GM19043 (cell line): ENCODE data around the gene FIGNL1.

Source experiments
- ATAC-seq: cut with Tn5 transposase; IDR thresholded peaks from one replicate; pipeline ENCODE4 v1.9.1; 2021; ENCODE audit warnings: low read depth; ENCODE audit not compliant: unreplicated experiment

Gene FIGNL1

GRCh38 chr7:50449881-50450589, at the start of gene FIGNL1:
Gene FIGNL1, minus strand, starts transcription at chr7:50450350. Its CDS starts 3,063 bp downstream, at chr7:50447287.
- ATAC-seq, result peak; percentile 81

- no peak for ATAC-seq
Measured at GRCh38 chr7:50499092-50499491, 48.9 kb upstream of the FIGNL1 start.

GRCh38 chr7:50497968-50498367, 47.8 kb upstream of the FIGNL1 start:
- ATAC-seq, result no peak

GRCh38 chr7:50497068-50497642, 47.0 kb upstream of the FIGNL1 start:
- ATAC-seq, result no peak

- no peak for ATAC-seq
Measured at GRCh38 chr7:50496569-50496968, 46.4 kb upstream of the FIGNL1 start.

- no peak for ATAC-seq
Measured at GRCh38 chr7:50495746-50496145, 45.6 kb upstream of the FIGNL1 start.

GRCh38 chr7:50492770-50493519, 42.8 kb upstream of the FIGNL1 start:
- no peak for ATAC-seq

- ATAC-seq, result no peak
Measured at GRCh38 chr7:50491943-50492342, 41.8 kb upstream of the FIGNL1 start.

- ATAC-seq, result no peak
Measured at GRCh38 chr7:50491209-50491608, 41.1 kb upstream of the FIGNL1 start.

GRCh38 chr7:50488379-50488778, 38.2 kb upstream of the FIGNL1 start:
- ATAC-seq, result no peak

GRCh38 chr7:50486512-50486911, 36.4 kb upstream of the FIGNL1 start:
- ATAC-seq, result no peak

GRCh38 chr7:50481867-50482266, 31.7 kb upstream of the FIGNL1 start:
- no peak for ATAC-seq

GRCh38 chr7:50480797-50481196, 30.6 kb upstream of the FIGNL1 start:
- no peak for ATAC-seq

- no peak for ATAC-seq
Measured at GRCh38 chr7:50479743-50480517, 29.8 kb upstream of the FIGNL1 start.

- no peak for ATAC-seq
Measured at GRCh38 chr7:50477640-50478039, 27.5 kb upstream of the FIGNL1 start.

GRCh38 chr7:50476953-50477625, 26.9 kb upstream of the FIGNL1 start:
- no peak for ATAC-seq

- peak; percentile 65 for ATAC-seq
Measured at GRCh38 chr7:50475340-50475739, 25.2 kb upstream of the FIGNL1 start.

GRCh38 chr7:50474382-50475160, 24.4 kb upstream of the FIGNL1 start:
- no peak for ATAC-seq

GRCh38 chr7:50473531-50473930, 23.4 kb upstream of the FIGNL1 start:
- no peak for ATAC-seq

- ATAC-seq, result no peak
Measured at GRCh38 chr7:50472427-50472826, 22.3 kb upstream of the FIGNL1 start.
